ENCODE measurements around the gene MRPL53.
"Not testable (repeated sequence)": the region's sequence is repeated elsewhere in the genome, so short reads cannot be mapped to it uniquely, and the experiment has no call there.

MRPL53 gene

GRCh38 chr2:74444498-74445318 lies 27.8 kb downstream of the MRPL53 start:
- peak; percentile 83 for DNase-seq

- not testable (repeated sequence) for DNase-seq
These were observed 29.8 kb downstream of the MRPL53 start for GRCh38 chr2:74442483-74443297.

GRCh38 chr2:74441690-74442482 lies 30.6 kb downstream of the MRPL53 start, which contains the start of gene RTKN:
RTKN (minus strand) TSS chr2:74441937; CDS start chr2:74441816, 121 bp downstream.
- peak; percentile 57 for DNase-seq

GRCh38 chr2:74441170-74441689 lies 31.2 kb downstream of the MRPL53 start:
- DNase-seq, result no peak

- DNase-seq, result peak; percentile 74
These were observed 31.9 kb downstream of the MRPL53 start for GRCh38 chr2:74440378-74441169.

- DNase-seq, result no peak
These were observed 32.6 kb downstream of the MRPL53 start for GRCh38 chr2:74439803-74440377.

GRCh38 chr2:74439373-74439772 lies 33.1 kb downstream of the MRPL53 start:
- no peak for DNase-seq

GRCh38 chr2:74438248-74438647 lies 34.2 kb downstream of the MRPL53 start:
- no peak for DNase-seq

GRCh38 chr2:74436848-74437695 lies 35.4 kb downstream of the MRPL53 start:
- DNase-seq, result no peak

- DNase-seq, result no peak
These were observed 36.2 kb downstream of the MRPL53 start for GRCh38 chr2:74436111-74436805.

GRCh38 chr2:74430502-74430901 lies 42.0 kb downstream of the MRPL53 start:
- DNase-seq, result no peak

- DNase-seq, result no peak
These were observed 42.7 kb downstream of the MRPL53 start for GRCh38 chr2:74429487-74430451.

GRCh38 chr2:74428675-74429074 lies 43.8 kb downstream of the MRPL53 start:
- DNase-seq, result no peak

GRCh38 chr2:74427551-74427950 lies 44.9 kb downstream of the MRPL53 start:
- no peak for DNase-seq

GRCh38 chr2:74426181-74426758 lies 46.2 kb downstream of the MRPL53 start:
- DNase-seq, result no peak

- DNase-seq, result peak; percentile 19
These were observed 47.0 kb downstream of the MRPL53 start for GRCh38 chr2:74425523-74425922.

- no peak for DNase-seq
These were observed 47.5 kb downstream of the MRPL53 start for GRCh38 chr2:74424995-74425406.

Measured in kidney glomerular epithelial cell (primary cell).